GM12878 (cell line): ENCODE results near the gene OXER1. TPM values are rescaled to one million over a fixed set of nuclear protein-coding genes. Genes with fewer than 3 reads are reported as not detected.

Experiments
- ATAC-seq: fragments of 200-7000 bp; cut with Tn5 transposase; 3 replicates; pipeline ENCODE4 v1.9.1; 2020; ENCODE audit warnings: mild to moderate bottlenecking, moderate library complexity
- BruUV-seq: library from RNA; stranded (reverse); fragments of 400-500 nt; replicated peaks from 2 replicates; lab custom pipeline; 2021; lab: Mats Ljungman, UMichigan
- CTCF ChIA-PET: fragments of 300-600 bp; sonication (Branson Sonifier 250); formaldehyde crosslinking; extraction: SDS; loops from one replicate; lab custom pipeline; 2021; ENCODE audit warnings: inconsistent platforms; lab: Yijun Ruan, JAX
- POLR2A ChIA-PET: fragments of 350-600 bp; formaldehyde crosslinking; extraction: SDS; loops from one replicate; lab custom pipeline; 2021; ENCODE audit warnings: inconsistent platforms; lab: Charles Lee
- RAD21 ChIA-PET: fragments of 300-600 bp; sonication (Branson Sonifier 250); formaldehyde crosslinking; loops from one replicate; lab custom pipeline; 2023; ENCODE audit warnings: antibody characterized with exemption; ENCODE audit not compliant: unreplicated experiment; lab: Charles Lee
- SMC1A ChIA-PET: fragments of 300-600 bp; sonication (Branson Sonifier 250); formaldehyde crosslinking; loops from one replicate; lab custom pipeline; 2023; ENCODE audit not compliant: unreplicated experiment, uncharacterized antibody; lab: Charles Lee
- DNase-seq: peaks from one replicate; pipeline ENCODE4 v3.0.0-alpha.2; 2011; ENCODE audit warnings: low read depth, low spot score
- FAIRE-seq: peaks from 3 replicates; lab custom pipeline; 2011; peaks lifted over from hg19 to GRCh38; lab: Jason Lieb, UNC
- H2AFZ ChIP-seq: 2 replicates; pipeline ENCODE4 v1.6.0; 2011; ENCODE audit warnings: low read depth, low read length, control low read depth; ENCODE audit not compliant: control insufficient read depth
- H3K27ac ChIP-seq: 2 replicates; pipeline ENCODE4 v1.5.1; 2011; ENCODE audit warnings: control low read depth; ENCODE audit not compliant: control insufficient read depth, insufficient read depth
- H3K27me3 ChIP-seq, 2 experiments: replicated peaks in 1 of 2; 2 replicates each; pipeline versions ENCODE4 v1.6.0 to v1.6.1; 2011; ENCODE audit warnings: low read length in 1 of 2; ENCODE audit not compliant: control insufficient read depth in 2 of 2, insufficient read depth in 2 of 2
- H3K36me3 ChIP-seq, 2 experiments: 2 replicates each; pipeline ENCODE4 v1.5.1; 2011; ENCODE audit warnings: low read length in 1 of 2; ENCODE audit not compliant: control insufficient read depth in 2 of 2, insufficient read depth in 2 of 2
- H3K4me1 ChIP-seq: 2 replicates; pipeline ENCODE4 v1.6.1; 2011; ENCODE audit warnings: mild to moderate bottlenecking, low read length, moderate library complexity, mixed read lengths; ENCODE audit not compliant: control insufficient read depth, insufficient read depth
- H3K4me2 ChIP-seq: 2 replicates; pipeline ENCODE4 v1.6.0; 2011; ENCODE audit warnings: control low read depth; ENCODE audit not compliant: control insufficient read depth, insufficient read depth
- H3K4me3 ChIP-seq: fragments of 200-600 bp; sonication (generic); 2 replicates; pipeline ENCODE4 v1.5.1; 2016
- H3K79me2 ChIP-seq: 2 replicates; pipeline ENCODE4 v1.6.0; 2011; ENCODE audit warnings: low read length; ENCODE audit not compliant: control insufficient read depth, insufficient read depth
- H3K9ac ChIP-seq: 2 replicates; pipeline ENCODE4 v1.8.0; 2011; ENCODE audit warnings: low read length, control low read depth, mixed read lengths; ENCODE audit not compliant: control insufficient read depth, insufficient read depth
- H3K9me3 ChIP-seq: replicated peaks from 3 replicates; pipeline ENCODE4 v1.5.1; 2011; ENCODE audit warnings: mild to moderate bottlenecking, low read length; ENCODE audit not compliant: control insufficient read depth, insufficient read depth
- H4K20me1 ChIP-seq: 2 replicates; pipeline ENCODE4 v1.6.0; 2011; ENCODE audit not compliant: control insufficient read depth, insufficient read depth
- BCL3 ChIP-seq: IDR thresholded peaks from 2 replicates; pipeline ENCODE4 v1.6.1; 2011; ENCODE audit warnings: borderline replicate concordance, low read depth, mild to moderate bottlenecking, moderate library complexity, low read length; ENCODE audit not compliant: insufficient read depth, poor library complexity, severe bottlenecking
- CHD4 ChIP-seq: fragments of 200-600 bp; sonication (generic); IDR thresholded peaks from 2 replicates; pipeline ENCODE4 v1.6.1; 2016; ENCODE audit warnings: mild to moderate bottlenecking
- CREM ChIP-seq: IDR thresholded peaks from 2 replicates; pipeline ENCODE4 v1.6.1; 2014; ENCODE audit warnings: antibody characterized with exemption, low read depth
- ESRRA ChIP-seq: IDR thresholded peaks from 2 replicates; pipeline ENCODE4 v1.6.1; 2012; ENCODE audit warnings: mild to moderate bottlenecking, low read length, improper control_type of control experiment
- FOXK2 ChIP-seq: fragments of 450-650 bp; IDR thresholded peaks from 2 replicates; pipeline ENCODE4 v1.6.1; 2017; ENCODE audit warnings: mild to moderate bottlenecking, moderate library complexity
- KDM1A ChIP-seq: fragments of 200-600 bp; sonication (generic); IDR thresholded peaks from 2 replicates; pipeline ENCODE4 v1.6.1; 2016; ENCODE audit warnings: borderline replicate concordance
- NFXL1 ChIP-seq: fragments of 450-650 bp; IDR thresholded peaks from 2 replicates; pipeline ENCODE4 v1.6.1; 2017; ENCODE audit warnings: antibody characterized with exemption, mild to moderate bottlenecking, borderline replicate concordance
- NR2C1 ChIP-seq: fragments of 450-650 bp; IDR thresholded peaks from 2 replicates; pipeline ENCODE4 v1.6.1; 2017; ENCODE audit warnings: antibody characterized with exemption, mild to moderate bottlenecking, moderate library complexity
- NRF1 ChIP-seq: conservative IDR thresholded peaks from 2 replicates; pipeline ENCODE4 v1.6.1; 2011; ENCODE audit warnings: mild to moderate bottlenecking, low read depth, low read length, improper control_type of control experiment
- RCOR1 ChIP-seq: conservative IDR thresholded peaks from 2 replicates; pipeline ENCODE4 v1.6.1; 2012; ENCODE audit warnings: low read depth, low read length, improper control_type of control experiment
- RUNX3 ChIP-seq: IDR thresholded peaks from 2 replicates; pipeline ENCODE4 v1.6.1; 2012; ENCODE audit warnings: low read length, inconsistent platforms
- TARDBP ChIP-seq: IDR thresholded peaks from 2 replicates; pipeline ENCODE4 v1.6.1; 2016; ENCODE audit warnings: borderline replicate concordance
- ZBED1 ChIP-seq: IDR thresholded peaks from 2 replicates; pipeline ENCODE4 v1.6.1; 2016; ENCODE audit warnings: borderline replicate concordance
- ZZZ3 ChIP-seq: IDR thresholded peaks from 2 replicates; pipeline ENCODE4 v1.6.1; 2011; ENCODE audit warnings: low read depth; ENCODE audit not compliant: control insufficient read depth, insufficient read length
- WGBS: methylation state at CpG from one replicate; pipeline ENCODE4 v1.1.6; 2016; ENCODE audit warnings: low lambda C conversion rate; ENCODE audit not compliant: insufficient replicate concordance, insufficient coverage; ENCODE audit errors: missing lambda C conversion rate; 5-methylcytosine and 5-hydroxymethylcytosine counted together
- in situ Hi-C: fragments of 300-500 bp; cut with MboI; formaldehyde crosslinking; loops from 9 replicates; pipeline ENCODE4 v1.14.3; 2018; ENCODE audit warnings: mixed read lengths
- intact Hi-C: fragments of 100-400 bp; cut with micrococcal nuclease; formaldehyde crosslinking; loops from one replicate; pipeline ENCODE4 v1.14.2; 2022; ENCODE audit not compliant: unreplicated experiment
- polyA plus RNA-seq, 11 experiments: library from polyadenylated mRNA; depleted of rRNA in 4 of 11; unstranded in 6 of 11; stranded (reverse) in 5 of 11; fragments of >200 nt; fragmentation: Nextera tagmentation in 4 of 11; fragmentation: Illumina TruSeq in 1 of 11; extraction: Ambion mirVana in 4 of 11; extraction: Trizol in 1 of 11; gene quantifications; 1 replicate in 1 of 11; 2 replicates in 10 of 11; pipeline versions ENCODE4 v1.2.1 to v1.2.3, GENCODE V29; 2011 to 2016; ENCODE audit warnings: inconsistent platforms in 2 of 11, missing spikeins in 2 of 11, low read depth in 1 of 11
- total RNA-seq, 4 experiments: library from RNA; depleted of rRNA in 3 of 4; stranded (reverse); fragments of >200 nt in 3 of 4; fragmentation: Illumina TruSeq in 1 of 4; extraction: Trizol in 1 of 4; gene quantifications; 2 replicates each; pipeline versions ENCODE4 v1.2.1 to v1.2.3, GENCODE V29; 2013 to 2021
- TF ChIP-seq, protein P1 (sequence below): fragments of 450-650 bp; IDR thresholded peaks from 2 replicates; pipeline ENCODE4 v1.6.1; 2017; ENCODE audit warnings: borderline replicate concordance

The OXER1 gene
- total and polyA plus RNA-seq, 10 of the 15 experiments (the other 5 are each of a cell fraction or from before 2014, with no cell fraction given): 0.11 to 8.6 (median 3.3) TPM

- FAIRE-seq: no peak
- H2AFZ ChIP-seq: no peak overlapping the region
- in situ Hi-C loops: no loop called here
Measured at GRCh38 chr2:42784204-42784880, 20.4 kb upstream of the OXER1 start.

GRCh38 chr2:42783511-42783910 is 19.6 kb upstream of the OXER1 start:
- ATAC-seq: no peak
- FAIRE-seq: no peak
- ChIA-PET RAD21 (no interaction called here), CTCF (interaction anchor here (0.6 to 1.1 kb wide), 2 partner anchors 9 to 759 kb away, joined by 3 read pairs; no protein-coding TSS in a partner anchor), POLR2A (no interaction called here), SMC1A (interaction anchor here (2.3 kb wide), 1 partner anchor 8 kb away, joined by 7 read pairs; no protein-coding TSS in a partner anchor)
- Histone ChIP-seq H3K27me3 (no peaks in the 10 kb centered on the region), H3K27ac (no peak overlapping the region), H4K20me1 (no peaks in the 10 kb centered on the region), H3K79me2 (no peaks in the 10 kb centered on the region), H2AFZ (no peak overlapping the region), H3K4me2 (no peak overlapping the region), H3K4me3 (no peak overlapping the region), H3K4me1 (peaks cover 7% of the 10 kb centered on the region), H3K36me3 (no peaks in the 10 kb centered on the region), H3K9me3 (no peaks in the 10 kb centered on the region; the same call in 2 of the 3 replicates), H3K9ac (no peak overlapping the region)
- DNase-seq: no peak
- in situ Hi-C loops (no loop called here), intact Hi-C loops (no loop called here)
- BruUV-seq: no TSS peak
- 83% methylated on average over 9 of the region's 9 CpGs for WGBS
- no peak for TF ChIP-seq NR2C1
- TF ChIP-seq ESRRA: no peak
- no peak for TF ChIP-seq NRF1
- TF ChIP-seq ZZZ3: no peak
- TF ChIP-seq NFXL1: no peak
- TF ChIP-seq FOXK2: no peak
- no peak for TF ChIP-seq ZBED1
- TF ChIP-seq KDM1A: no peak
- no peak for TF ChIP-seq RCOR1
- no peak for TF ChIP-seq BCL3
- no peak for TF ChIP-seq CREM

More at GRCh38 chr2:42784204-42784880, 20.4 kb upstream of the OXER1 start:
- no TSS peak for BruUV-seq
- no peak for DNase-seq
- Histone ChIP-seq H3K79me2 (no peaks in the 10 kb centered on the region), H3K36me3 (no peaks in the 10 kb centered on the region; a peak in 1 of 4 replicates), H3K4me2 (no peak overlapping the region), H3K9me3 (no peaks in the 10 kb centered on the region), H4K20me1 (no peaks in the 10 kb centered on the region), H3K9ac (no peak overlapping the region), H3K27ac (no peak overlapping the region), H3K4me1 (peaks cover 7% of the 10 kb centered on the region), H3K27me3 (no peaks in the 10 kb centered on the region), H3K4me3 (no peak overlapping the region)
- WGBS: 80% methylated on average over 5 of the region's 7 CpGs
- no peak for ATAC-seq
- intact Hi-C loops: no loop called here
- ChIA-PET SMC1A (interaction anchor here (1.1 to 2.3 kb wide), 2 partner anchors 9 to 10 kb away, joined by 4 to 7 read pairs; no protein-coding TSS in a partner anchor), POLR2A (interaction anchor here (0.5 to 0.7 kb wide), 2 partner anchors 7 to 9 kb away, joined by 4 to 5 read pairs; no protein-coding TSS in a partner anchor), CTCF (interaction anchor here (0.7 to 1.0 kb wide), 2 partner anchors 8 to 10 kb away, joined by 4 read pairs; no protein-coding TSS in a partner anchor), RAD21 (interaction anchor here (2.5 kb wide), 1 partner anchor 10 kb away, joined by 6 read pairs; no protein-coding TSS in a partner anchor)
- no peak for TF ChIP-seq TARDBP
- TF ChIP-seq, protein P1, sequence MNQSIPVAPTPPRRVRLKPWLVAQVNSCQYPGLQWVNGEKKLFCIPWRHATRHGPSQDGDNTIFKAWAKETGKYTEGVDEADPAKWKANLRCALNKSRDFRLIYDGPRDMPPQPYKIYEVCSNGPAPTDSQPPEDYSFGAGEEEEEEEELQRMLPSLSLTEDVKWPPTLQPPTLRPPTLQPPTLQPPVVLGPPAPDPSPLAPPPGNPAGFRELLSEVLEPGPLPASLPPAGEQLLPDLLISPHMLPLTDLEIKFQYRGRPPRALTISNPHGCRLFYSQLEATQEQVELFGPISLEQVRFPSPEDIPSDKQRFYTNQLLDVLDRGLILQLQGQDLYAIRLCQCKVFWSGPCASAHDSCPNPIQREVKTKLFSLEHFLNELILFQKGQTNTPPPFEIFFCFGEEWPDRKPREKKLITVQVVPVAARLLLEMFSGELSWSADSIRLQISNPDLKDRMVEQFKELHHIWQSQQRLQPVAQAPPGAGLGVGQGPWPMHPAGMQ: no peak
- no peak for TF ChIP-seq CHD4
- TF ChIP-seq RUNX3: no peak
